ENCODE measurements around the gene GMDS. TPM values are rescaled to one million over a fixed set of nuclear protein-coding genes. Genes with fewer than 3 reads are reported as not detected.

Gene GMDS
- total and polyA plus RNA-seq, 2 experiments from 2014 or later, result 30.1 to 36.5 TPM

- TF ChIP-seq, protein P1, sequence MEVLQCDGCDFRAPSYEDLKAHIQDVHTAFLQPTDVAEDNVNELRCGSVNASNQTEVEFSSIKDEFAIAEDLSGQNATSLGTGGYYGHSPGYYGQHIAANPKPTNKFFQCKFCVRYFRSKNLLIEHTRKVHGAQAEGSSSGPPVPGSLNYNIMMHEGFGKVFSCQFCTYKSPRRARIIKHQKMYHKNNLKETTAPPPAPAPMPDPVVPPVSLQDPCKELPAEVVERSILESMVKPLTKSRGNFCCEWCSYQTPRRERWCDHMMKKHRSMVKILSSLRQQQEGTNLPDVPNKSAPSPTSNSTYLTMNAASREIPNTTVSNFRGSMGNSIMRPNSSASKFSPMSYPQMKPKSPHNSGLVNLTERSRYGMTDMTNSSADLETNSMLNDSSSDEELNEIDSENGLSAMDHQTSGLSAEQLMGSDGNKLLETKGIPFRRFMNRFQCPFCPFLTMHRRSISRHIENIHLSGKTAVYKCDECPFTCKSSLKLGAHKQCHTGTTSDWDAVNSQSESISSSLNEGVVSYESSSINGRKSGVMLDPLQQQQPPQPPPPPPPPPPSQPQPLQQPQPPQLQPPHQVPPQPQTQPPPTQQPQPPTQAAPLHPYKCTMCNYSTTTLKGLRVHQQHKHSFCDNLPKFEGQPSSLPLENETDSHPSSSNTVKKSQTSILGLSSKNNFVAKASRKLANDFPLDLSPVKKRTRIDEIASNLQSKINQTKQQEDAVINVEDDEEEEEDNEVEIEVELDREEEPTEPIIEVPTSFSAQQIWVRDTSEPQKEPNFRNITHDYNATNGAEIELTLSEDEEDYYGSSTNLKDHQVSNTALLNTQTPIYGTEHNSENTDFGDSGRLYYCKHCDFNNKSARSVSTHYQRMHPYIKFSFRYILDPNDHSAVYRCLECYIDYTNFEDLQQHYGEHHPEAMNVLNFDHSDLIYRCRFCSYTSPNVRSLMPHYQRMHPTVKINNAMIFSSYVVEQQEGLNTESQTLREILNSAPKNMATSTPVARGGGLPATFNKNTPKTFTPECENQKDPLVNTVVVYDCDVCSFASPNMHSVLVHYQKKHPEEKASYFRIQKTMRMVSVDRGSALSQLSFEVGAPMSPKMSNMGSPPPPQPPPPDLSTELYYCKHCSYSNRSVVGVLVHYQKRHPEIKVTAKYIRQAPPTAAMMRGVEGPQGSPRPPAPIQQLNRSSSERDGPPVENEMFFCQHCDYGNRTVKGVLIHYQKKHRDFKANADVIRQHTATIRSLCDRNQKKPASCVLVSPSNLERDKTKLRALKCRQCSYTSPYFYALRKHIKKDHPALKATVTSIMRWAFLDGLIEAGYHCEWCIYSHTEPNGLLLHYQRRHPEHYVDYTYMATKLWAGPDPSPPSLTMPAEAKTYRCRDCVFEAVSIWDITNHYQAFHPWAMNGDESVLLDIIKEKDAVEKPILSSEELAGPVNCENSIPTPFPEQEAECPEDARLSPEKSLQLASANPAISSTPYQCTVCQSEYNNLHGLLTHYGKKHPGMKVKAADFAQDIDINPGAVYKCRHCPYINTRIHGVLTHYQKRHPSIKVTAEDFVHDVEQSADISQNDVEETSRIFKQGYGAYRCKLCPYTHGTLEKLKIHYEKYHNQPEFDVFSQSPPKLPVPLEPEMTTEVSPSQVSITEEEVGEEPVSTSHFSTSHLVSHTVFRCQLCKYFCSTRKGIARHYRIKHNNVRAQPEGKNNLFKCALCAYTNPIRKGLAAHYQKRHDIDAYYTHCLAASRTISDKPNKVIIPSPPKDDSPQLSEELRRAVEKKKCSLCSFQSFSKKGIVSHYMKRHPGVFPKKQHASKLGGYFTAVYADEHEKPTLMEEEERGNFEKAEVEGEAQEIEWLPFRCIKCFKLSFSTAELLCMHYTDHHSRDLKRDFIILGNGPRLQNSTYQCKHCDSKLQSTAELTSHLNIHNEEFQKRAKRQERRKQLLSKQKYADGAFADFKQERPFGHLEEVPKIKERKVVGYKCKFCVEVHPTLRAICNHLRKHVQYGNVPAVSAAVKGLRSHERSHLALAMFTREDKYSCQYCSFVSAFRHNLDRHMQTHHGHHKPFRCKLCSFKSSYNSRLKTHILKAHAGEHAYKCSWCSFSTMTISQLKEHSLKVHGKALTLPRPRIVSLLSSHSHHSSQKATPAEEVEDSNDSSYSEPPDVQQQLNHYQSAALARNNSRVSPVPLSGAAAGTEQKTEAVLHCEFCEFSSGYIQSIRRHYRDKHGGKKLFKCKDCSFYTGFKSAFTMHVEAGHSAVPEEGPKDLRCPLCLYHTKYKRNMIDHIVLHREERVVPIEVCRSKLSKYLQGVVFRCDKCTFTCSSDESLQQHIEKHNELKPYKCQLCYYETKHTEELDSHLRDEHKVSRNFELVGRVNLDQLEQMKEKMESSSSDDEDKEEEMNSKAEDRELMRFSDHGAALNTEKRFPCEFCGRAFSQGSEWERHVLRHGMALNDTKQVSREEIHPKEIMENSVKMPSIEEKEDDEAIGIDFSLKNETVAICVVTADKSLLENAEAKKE (CRISPR knock-in tag; IDR thresholded peaks at IDR 0.05), result no peak
- no peak for TF ChIP-seq EZH2phosphoT487 (IDR thresholded peaks at IDR 0.05; ENCODE audit: unreplicated experiment)
- TF ChIP-seq STAT1 (IDR thresholded peaks at IDR 0.05; ENCODE audit: unreplicated experiment), result no peak
- TF ChIP-seq CREB1 (CRISPR knock-in tag; IDR thresholded peaks at IDR 0.05; ENCODE audit: low read depth), result no peak
Observed at GRCh38 chr6:1745814-1746213, 499.6 kb downstream of the GMDS start (continued).

DNA sequence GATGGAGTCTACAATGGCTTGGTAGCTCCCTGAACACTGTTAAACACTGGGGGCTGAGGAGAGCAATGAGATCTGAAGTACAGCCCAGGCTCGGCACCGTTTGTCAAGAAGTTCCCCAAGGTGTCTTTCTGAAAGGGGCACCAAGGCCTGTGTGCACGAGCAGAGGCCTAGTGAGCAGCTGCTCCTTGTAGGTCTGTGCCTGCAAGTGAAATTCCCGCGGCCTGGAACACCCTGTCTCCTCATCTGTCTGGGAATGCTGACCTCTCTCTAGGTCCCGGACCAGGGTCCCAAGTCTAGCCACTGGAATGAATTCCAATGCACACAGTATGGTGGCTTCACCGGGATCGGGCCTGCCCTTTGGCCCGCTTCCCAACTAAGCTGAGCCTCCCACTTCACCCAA lies 500.9 kb downstream of the GMDS start:
- 0 out of 2 replicates have a peak, but pooled peaks cover 4% of the 10 kb centered on the region for H3K9me2 ChIP-seq (ENCODE audit: insufficient read depth)
- H3K4me1 ChIP-seq (ENCODE audit: insufficient read depth), result no peaks in the 10 kb centered on the region
- no peak overlapping the region for H3K4me3 ChIP-seq
- no peak overlapping the region for H3K4me2 ChIP-seq
- H3K27me3 ChIP-seq (ENCODE audit: insufficient read depth), result no peaks in the 10 kb centered on the region
- peaks cover 2% of the 10 kb centered on the region for H3K27me3 Mint-ChIP-seq (ENCODE audit: insufficient read depth, low read depth, poor library complexity)
- no peaks in the 10 kb centered on the region for H3F3A ChIP-seq (replicated peaks; ENCODE audit: low read depth)
- H3K9me3 Mint-ChIP-seq, result no peaks in the 10 kb centered on the region
- H3K4me3 Mint-ChIP-seq, result no peak overlapping the region
- ATAC-seq, result no peak
- H3K4me1 Mint-ChIP-seq, result peaks cover 9% of the 10 kb centered on the region
- TF ChIP-seq EZH2 (IDR thresholded peaks at IDR 0.05; ENCODE audit: low read depth, unreplicated experiment), result no peak
- TF ChIP-seq, protein P2, sequence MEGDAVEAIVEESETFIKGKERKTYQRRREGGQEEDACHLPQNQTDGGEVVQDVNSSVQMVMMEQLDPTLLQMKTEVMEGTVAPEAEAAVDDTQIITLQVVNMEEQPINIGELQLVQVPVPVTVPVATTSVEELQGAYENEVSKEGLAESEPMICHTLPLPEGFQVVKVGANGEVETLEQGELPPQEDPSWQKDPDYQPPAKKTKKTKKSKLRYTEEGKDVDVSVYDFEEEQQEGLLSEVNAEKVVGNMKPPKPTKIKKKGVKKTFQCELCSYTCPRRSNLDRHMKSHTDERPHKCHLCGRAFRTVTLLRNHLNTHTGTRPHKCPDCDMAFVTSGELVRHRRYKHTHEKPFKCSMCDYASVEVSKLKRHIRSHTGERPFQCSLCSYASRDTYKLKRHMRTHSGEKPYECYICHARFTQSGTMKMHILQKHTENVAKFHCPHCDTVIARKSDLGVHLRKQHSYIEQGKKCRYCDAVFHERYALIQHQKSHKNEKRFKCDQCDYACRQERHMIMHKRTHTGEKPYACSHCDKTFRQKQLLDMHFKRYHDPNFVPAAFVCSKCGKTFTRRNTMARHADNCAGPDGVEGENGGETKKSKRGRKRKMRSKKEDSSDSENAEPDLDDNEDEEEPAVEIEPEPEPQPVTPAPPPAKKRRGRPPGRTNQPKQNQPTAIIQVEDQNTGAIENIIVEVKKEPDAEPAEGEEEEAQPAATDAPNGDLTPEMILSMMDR (conservative IDR thresholded peaks at IDR 0.05; ENCODE audit: low read depth in 2 of 2), result no peak
- H3K27ac ChIP-seq (ENCODE audit: low read depth), result no peak overlapping the region
- DNase-seq (ENCODE audit: low spot score), result no peak
- H4K20me1 ChIP-seq (replicated peaks; ENCODE audit: insufficient read depth), result no peaks in the 10 kb centered on the region
- H3K36me3 Mint-ChIP-seq (ENCODE audit: low read depth), result no peaks in the 10 kb centered on the region
- H3K27ac Mint-ChIP-seq, result peak overlapping the region; percentile 20; the same call in 1 of the 2 replicates
- no peaks in the 10 kb centered on the region for H3K36me3 ChIP-seq (ENCODE audit: insufficient read depth)
- no peaks in the 10 kb centered on the region for H3K79me2 ChIP-seq (replicated peaks; ENCODE audit: insufficient read depth)
- no peak overlapping the region for H2AFZ ChIP-seq
